Suprapubic skin (tissue), 4 donors: Measurements from ENCODE around the gene EEPD1. TPM values are rescaled to one million over a fixed set of nuclear protein-coding genes. Genes with fewer than 3 reads are reported as not detected.
A peak's percentile ranks its signal among the peaks of the same experiment; 100 is the strongest.

Source experiments
- DNase-seq, 2 donors: peaks; one replicate each; pipeline ENCODE4 v3.0.0-alpha.2; 2019; ENCODE audit warnings: low spot score in 2 of 2
- H3K27ac ChIP-seq: fragments of 200-600 bp; sonication (generic); one replicate; pipeline ENCODE4 v1.5.1; 2019
- H3K27me3 ChIP-seq: fragments of 200-600 bp; sonication (generic); one replicate; pipeline ENCODE4 v1.5.1; 2019
- H3K36me3 ChIP-seq: fragments of 200-600 bp; sonication (generic); one replicate; pipeline ENCODE4 v1.5.1; 2019
- H3K4me1 ChIP-seq: fragments of 200-600 bp; sonication (generic); one replicate; pipeline ENCODE4 v1.5.1; 2019
- H3K4me3 ChIP-seq: fragments of 200-600 bp; sonication (generic); one replicate; pipeline ENCODE4 v1.5.1; 2019; ENCODE audit warnings: mild to moderate bottlenecking
- H3K9me3 ChIP-seq: fragments of 200-600 bp; sonication (generic); one replicate; pipeline ENCODE4 v1.5.1; 2019
- EP300 ChIP-seq: sonication (generic); formaldehyde crosslinking; IDR thresholded peaks from one replicate; pipeline ENCODE4 v1.6.1; 2017; ENCODE audit warnings: antibody characterized with exemption
- POLR2A ChIP-seq, 2 donors: fragments of 450-650 bp; IDR thresholded peaks; one replicate each; pipeline ENCODE4 v1.6.1; 2017; ENCODE audit warnings: antibody characterized with exemption in 2 of 2, mild to moderate bottlenecking in 2 of 2, moderate library complexity in 2 of 2
- POLR2AphosphoS5 ChIP-seq, 3 donors: sonication (generic); formaldehyde crosslinking; IDR thresholded peaks; one replicate each; pipeline ENCODE4 v1.6.1; 2017; ENCODE audit warnings: antibody characterized with exemption in 3 of 3
- WGBS: methylation state at CpG from one replicate; pipeline ENCODE4 v1.1.5; 2018; 5-methylcytosine and 5-hydroxymethylcytosine counted together
- total RNA-seq, 4 donors: library from RNA; depleted of rRNA; stranded (reverse); fragments of >200 nt; gene quantifications; one replicate each; pipeline ENCODE4 v1.1.0, GENCODE V29; 2016
- TF ChIP-seq, protein P1 (sequence below), 2 donors: fragments of 200-600 bp in 1 of 2; fragments of 450-650 bp in 1 of 2; sonication (generic) in 1 of 2; IDR thresholded peaks; one replicate each; pipeline ENCODE4 v1.5.1; 2016 to 2019; ENCODE audit warnings: antibody characterized with exemption in 2 of 2, mild to moderate bottlenecking in 1 of 2, moderate library complexity in 1 of 2

The EEPD1 gene
- total RNA-seq, 4 donors from 2014 or later, result 11.7 to 18.2 (median 16.1) TPM

DNA sequence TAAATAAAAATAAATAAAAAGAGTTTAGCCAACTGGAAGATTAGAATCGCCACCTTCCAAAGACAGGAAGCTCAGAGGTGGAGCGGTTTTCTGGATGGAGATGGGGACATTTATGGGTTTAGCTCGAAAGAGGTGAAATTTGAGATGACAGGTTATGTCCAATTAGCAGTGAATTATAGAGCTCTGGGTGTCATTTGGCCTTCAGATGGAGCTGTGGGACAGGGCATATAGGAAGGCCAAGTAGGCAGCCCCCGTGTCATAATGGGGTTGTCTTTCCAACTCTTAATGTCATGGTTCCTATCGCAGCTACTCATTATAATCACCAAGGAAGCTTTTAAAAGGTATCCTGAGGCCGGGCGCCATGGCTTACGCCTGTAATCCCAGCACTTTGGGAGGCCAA, 21.0 kb upstream of the EEPD1 start:
- no peak overlapping the region for H3K27ac ChIP-seq
- H3K9me3 ChIP-seq, result no peaks in the 10 kb centered on the region
- 95% methylated on average over 8 of the region's 8 CpGs for WGBS
- no peak overlapping the region for H3K4me3 ChIP-seq
- TF ChIP-seq POLR2AphosphoS5 (IDR thresholded peaks at IDR 0.05), result no peak
- no peak for TF ChIP-seq POLR2A (IDR thresholded peaks at IDR 0.05)
- TF ChIP-seq, protein P1, sequence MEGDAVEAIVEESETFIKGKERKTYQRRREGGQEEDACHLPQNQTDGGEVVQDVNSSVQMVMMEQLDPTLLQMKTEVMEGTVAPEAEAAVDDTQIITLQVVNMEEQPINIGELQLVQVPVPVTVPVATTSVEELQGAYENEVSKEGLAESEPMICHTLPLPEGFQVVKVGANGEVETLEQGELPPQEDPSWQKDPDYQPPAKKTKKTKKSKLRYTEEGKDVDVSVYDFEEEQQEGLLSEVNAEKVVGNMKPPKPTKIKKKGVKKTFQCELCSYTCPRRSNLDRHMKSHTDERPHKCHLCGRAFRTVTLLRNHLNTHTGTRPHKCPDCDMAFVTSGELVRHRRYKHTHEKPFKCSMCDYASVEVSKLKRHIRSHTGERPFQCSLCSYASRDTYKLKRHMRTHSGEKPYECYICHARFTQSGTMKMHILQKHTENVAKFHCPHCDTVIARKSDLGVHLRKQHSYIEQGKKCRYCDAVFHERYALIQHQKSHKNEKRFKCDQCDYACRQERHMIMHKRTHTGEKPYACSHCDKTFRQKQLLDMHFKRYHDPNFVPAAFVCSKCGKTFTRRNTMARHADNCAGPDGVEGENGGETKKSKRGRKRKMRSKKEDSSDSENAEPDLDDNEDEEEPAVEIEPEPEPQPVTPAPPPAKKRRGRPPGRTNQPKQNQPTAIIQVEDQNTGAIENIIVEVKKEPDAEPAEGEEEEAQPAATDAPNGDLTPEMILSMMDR (IDR thresholded peaks at IDR 0.05), result no peak
- no peak for TF ChIP-seq EP300
- no peaks in the 10 kb centered on the region for H3K27me3 ChIP-seq
- H3K4me1 ChIP-seq, result peaks cover 50% of the 10 kb centered on the region
- no peak for DNase-seq
- no peaks in the 10 kb centered on the region for H3K36me3 ChIP-seq

GRCh38 chr7:36135700-36136099, 17.4 kb upstream of the EEPD1 start:
- 100% methylated on average over 4 of the region's 4 CpGs for WGBS
- TF ChIP-seq EP300, result no peak
- TF ChIP-seq, protein P1 (IDR thresholded peaks at IDR 0.05), result no peak
- no peak for TF ChIP-seq POLR2AphosphoS5 (IDR thresholded peaks at IDR 0.05)
- no peak for TF ChIP-seq POLR2A (IDR thresholded peaks at IDR 0.05)
- Histone ChIP-seq H3K27me3 (no peaks in the 10 kb centered on the region), H3K36me3 (no peaks in the 10 kb centered on the region), H3K9me3 (no peaks in the 10 kb centered on the region), H3K4me3 (no peak overlapping the region), H3K4me1 (peaks cover 15% of the 10 kb centered on the region), H3K27ac (no peak overlapping the region)
- no peak for DNase-seq

DNA sequence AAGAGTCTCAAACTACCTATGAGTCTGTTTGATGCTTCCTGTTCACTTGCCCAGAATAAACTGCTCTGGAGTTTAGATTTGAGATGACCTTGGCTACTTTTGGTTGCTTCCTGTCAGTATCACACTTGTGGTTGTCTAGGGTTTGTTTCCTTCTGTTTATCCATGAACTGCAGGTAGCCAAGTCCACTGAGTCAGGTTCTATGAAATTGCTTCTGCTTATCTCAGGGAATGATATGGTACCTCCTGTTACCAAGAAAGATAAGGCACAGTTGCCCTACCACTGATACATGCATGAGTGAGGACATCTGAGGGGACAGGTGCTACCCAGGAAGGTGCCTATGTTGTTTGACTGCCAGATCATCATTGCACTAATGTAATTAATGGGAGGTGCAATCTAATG, 15.8 kb upstream of the EEPD1 start:
- no peak for DNase-seq
- no peaks in the 10 kb centered on the region for H3K36me3 ChIP-seq
- no peaks in the 10 kb centered on the region for H3K9me3 ChIP-seq
- H3K4me1 ChIP-seq, result peaks cover 9% of the 10 kb centered on the region
- TF ChIP-seq, protein P1 (IDR thresholded peaks at IDR 0.05), result no peak
- TF ChIP-seq EP300, result no peak
- TF ChIP-seq POLR2A (IDR thresholded peaks at IDR 0.05), result no peak
- TF ChIP-seq POLR2AphosphoS5 (IDR thresholded peaks at IDR 0.05), result no peak
- H3K27me3 ChIP-seq, result no peaks in the 10 kb centered on the region
- peak overlapping the region; percentile 18 for H3K27ac ChIP-seq
- H3K4me3 ChIP-seq, result no peak overlapping the region

GRCh38 chr7:36137754-36138153, 15.3 kb upstream of the EEPD1 start:
- TF ChIP-seq POLR2A (IDR thresholded peaks at IDR 0.05), result no peak
- TF ChIP-seq, protein P1 (IDR thresholded peaks at IDR 0.05), result no peak
- TF ChIP-seq POLR2AphosphoS5 (IDR thresholded peaks at IDR 0.05), result no peak
- no peak for TF ChIP-seq EP300
- Histone ChIP-seq H3K27ac (no peak overlapping the region), H3K27me3 (no peaks in the 10 kb centered on the region), H3K36me3 (no peaks in the 10 kb centered on the region), H3K4me1 (peaks cover 9% of the 10 kb centered on the region), H3K9me3 (no peaks in the 10 kb centered on the region), H3K4me3 (no peak overlapping the region)
- 92% methylated on average over 2 of the region's 2 CpGs for WGBS
- no peak for DNase-seq

DNA sequence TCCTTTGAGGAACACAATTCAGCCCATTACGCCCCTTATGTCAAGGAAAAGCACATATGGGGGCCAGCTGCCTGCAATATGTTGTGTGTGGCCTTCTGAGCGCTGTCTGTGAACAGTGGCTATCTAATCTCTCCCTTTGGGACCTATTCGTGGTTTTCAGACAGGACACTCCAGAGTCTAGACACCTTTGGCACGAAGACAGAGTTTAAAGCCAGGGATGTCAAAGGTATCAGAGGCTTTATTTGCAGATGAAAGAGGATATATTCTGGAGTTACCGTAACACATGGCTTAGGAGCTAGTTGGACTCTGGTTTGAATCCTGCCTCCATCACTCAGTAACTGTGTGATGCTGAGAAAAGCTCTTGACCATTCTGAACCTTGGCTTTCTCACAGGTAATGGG, 14.8 kb upstream of the EEPD1 start:
- Histone ChIP-seq H3K27me3 (no peaks in the 10 kb centered on the region), H3K4me3 (no peak overlapping the region), H3K27ac (no peak overlapping the region), H3K4me1 (peaks cover 9% of the 10 kb centered on the region), H3K9me3 (no peaks in the 10 kb centered on the region), H3K36me3 (no peaks in the 10 kb centered on the region)
- DNase-seq, result no peak
- WGBS, result 86% methylated on average over 5 of the region's 5 CpGs
- TF ChIP-seq, protein P1 (IDR thresholded peaks at IDR 0.05), result no peak
- no peak for TF ChIP-seq EP300
- no peak for TF ChIP-seq POLR2A (IDR thresholded peaks at IDR 0.05)
- TF ChIP-seq POLR2AphosphoS5 (IDR thresholded peaks at IDR 0.05), result no peak
